Bronchial epithelial cell (primary cell): ENCODE results near the gene PPIL4. TPM values are rescaled to one million over a fixed set of nuclear protein-coding genes. Genes with fewer than 3 reads are reported as not detected.
"Not testable (repeated sequence)": the region's sequence is repeated elsewhere in the genome, so short reads cannot be mapped to it uniquely, and the experiment has no call there.

Source experiments
- DNase-seq: peaks from one replicate; pipeline ENCODE4 v3.0.0-alpha.2; 2010; ENCODE audit warnings: low read depth
- FAIRE-seq: peaks from 2 replicates; lab custom pipeline; 2011; peaks lifted over from hg19 to GRCh38; lab: Jason Lieb, UNC
- H3K27me3 ChIP-seq: 2 replicates; pipeline ENCODE4 v1.5.1; 2011; ENCODE audit warnings: low read length; ENCODE audit not compliant: control insufficient read depth, insufficient read depth
- H3K36me3 ChIP-seq: 2 replicates; pipeline ENCODE4 v1.5.1; 2011; ENCODE audit warnings: low read length; ENCODE audit not compliant: control insufficient read depth, insufficient read depth
- H3K4me3 ChIP-seq: 2 replicates; pipeline ENCODE4 v1.5.1; 2011; ENCODE audit warnings: mild to moderate bottlenecking, low read depth, low read length, control low read depth
- total RNA-seq: library from RNA; depleted of rRNA; stranded (reverse); fragments of >200 nt; gene quantifications from 2 replicates; pipeline ENCODE4 v1.2.1, GENCODE V29; 2014
- TF ChIP-seq, protein P1 (sequence below): IDR thresholded peaks from 2 replicates; pipeline ENCODE4 v1.5.1; 2011; ENCODE audit warnings: mild to moderate bottlenecking, moderate library complexity, low read length, control low read depth, inconsistent platforms; ENCODE audit not compliant: insufficient read depth, severe bottlenecking

The PPIL4 gene
- total RNA-seq, 1 donor from 2014 or later, result 19.7 TPM

DNA sequence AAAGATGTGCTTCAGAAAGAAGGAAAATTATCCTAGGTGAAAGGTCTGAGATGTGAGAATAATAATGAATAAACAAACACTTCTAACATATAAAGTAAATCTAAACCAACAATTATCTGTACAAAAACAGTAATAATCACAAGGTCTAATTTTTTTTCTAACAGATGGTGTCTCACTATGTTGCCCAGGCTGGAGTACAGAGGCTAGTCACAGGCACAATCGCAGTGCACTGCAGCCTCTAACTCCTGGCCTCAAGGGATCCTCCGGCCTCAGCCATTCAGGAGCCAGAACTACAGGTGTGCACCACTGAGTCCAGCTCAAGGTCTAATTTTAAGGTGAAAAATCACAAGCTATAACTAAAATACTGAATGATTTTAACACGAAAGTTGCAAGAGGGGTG is 44.1 kb downstream of the PPIL4 start:
- Histone ChIP-seq H3K4me3 (no peak overlapping the region), H3K27me3 (no peaks in the 10 kb centered on the region)
- FAIRE-seq, result no peak

DNA sequence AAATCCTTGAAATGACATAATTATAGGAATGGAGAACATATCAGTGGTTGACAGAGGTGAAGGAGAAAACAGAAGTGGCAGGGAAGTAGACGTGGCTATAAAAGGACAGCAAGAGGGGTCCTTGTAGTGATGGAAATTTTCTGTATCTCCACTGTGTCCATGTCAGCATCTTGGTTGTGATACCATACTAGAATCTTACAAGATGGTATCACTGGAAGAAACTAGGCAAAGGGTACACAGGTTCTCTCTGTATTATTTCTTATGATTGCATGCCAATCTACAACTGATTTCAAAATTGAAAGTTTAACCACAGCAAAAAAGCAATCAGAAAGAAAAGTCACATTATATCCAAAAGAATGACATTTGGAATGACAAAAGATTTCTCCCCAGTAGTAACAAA is 44.6 kb downstream of the PPIL4 start:
- Histone ChIP-seq H3K4me3 (no peak overlapping the region), H3K27me3 (no peaks in the 10 kb centered on the region), H3K36me3 (no peaks in the 10 kb centered on the region)
- DNase-seq (no peak), FAIRE-seq (no peak)
- TF ChIP-seq, protein P1, sequence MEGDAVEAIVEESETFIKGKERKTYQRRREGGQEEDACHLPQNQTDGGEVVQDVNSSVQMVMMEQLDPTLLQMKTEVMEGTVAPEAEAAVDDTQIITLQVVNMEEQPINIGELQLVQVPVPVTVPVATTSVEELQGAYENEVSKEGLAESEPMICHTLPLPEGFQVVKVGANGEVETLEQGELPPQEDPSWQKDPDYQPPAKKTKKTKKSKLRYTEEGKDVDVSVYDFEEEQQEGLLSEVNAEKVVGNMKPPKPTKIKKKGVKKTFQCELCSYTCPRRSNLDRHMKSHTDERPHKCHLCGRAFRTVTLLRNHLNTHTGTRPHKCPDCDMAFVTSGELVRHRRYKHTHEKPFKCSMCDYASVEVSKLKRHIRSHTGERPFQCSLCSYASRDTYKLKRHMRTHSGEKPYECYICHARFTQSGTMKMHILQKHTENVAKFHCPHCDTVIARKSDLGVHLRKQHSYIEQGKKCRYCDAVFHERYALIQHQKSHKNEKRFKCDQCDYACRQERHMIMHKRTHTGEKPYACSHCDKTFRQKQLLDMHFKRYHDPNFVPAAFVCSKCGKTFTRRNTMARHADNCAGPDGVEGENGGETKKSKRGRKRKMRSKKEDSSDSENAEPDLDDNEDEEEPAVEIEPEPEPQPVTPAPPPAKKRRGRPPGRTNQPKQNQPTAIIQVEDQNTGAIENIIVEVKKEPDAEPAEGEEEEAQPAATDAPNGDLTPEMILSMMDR, result no peak

More for the DNA sequence above, 44.1 kb downstream of the PPIL4 start:
- DNase-seq, result no peak
- no peaks in the 10 kb centered on the region for H3K36me3 ChIP-seq
- TF ChIP-seq, protein P1, result no peak

DNA sequence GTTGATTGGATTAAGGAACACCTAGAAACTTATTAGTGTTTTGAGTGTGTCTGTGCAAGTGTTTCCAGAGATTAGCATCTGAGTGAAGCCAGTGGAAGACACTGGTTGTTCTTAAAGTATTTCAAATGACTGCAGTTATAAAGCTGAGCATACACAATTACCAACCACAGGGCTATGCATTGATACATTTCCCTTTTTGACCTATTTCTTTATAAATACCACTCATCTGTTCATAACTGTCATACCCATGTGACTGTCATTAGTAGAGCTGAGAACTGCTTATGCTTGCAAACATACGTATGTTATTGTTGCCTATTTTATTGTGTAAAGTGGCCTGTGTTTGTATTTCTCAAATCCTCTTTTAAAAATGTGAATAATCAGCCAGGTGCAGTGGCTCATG is 45.7 kb downstream of the PPIL4 start:
- TF ChIP-seq, protein P1, result no peak
- no peak for DNase-seq
- Histone ChIP-seq H3K27me3 (no peaks in the 10 kb centered on the region), H3K4me3 (no peak overlapping the region), H3K36me3 (no peaks in the 10 kb centered on the region)
- no peak for FAIRE-seq

DNA sequence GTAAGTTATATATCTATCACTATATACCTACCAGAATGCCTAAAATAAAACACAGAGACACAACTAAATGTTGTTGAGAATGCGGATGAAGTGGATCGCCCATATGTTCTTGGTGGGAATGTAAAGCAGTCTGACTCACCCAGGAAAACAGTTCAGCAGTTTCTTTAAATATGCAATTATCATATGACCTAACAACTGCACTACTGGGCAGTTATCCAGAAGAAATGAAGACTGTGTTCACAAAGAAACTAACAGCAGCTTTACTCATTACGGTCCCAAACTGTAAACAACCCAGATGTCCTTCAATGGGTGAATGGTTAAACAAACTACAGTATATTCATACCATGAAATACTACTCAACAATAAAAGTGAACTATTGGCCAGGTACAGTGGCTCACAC is 46.8 kb downstream of the PPIL4 start:
- no peak for FAIRE-seq

DNA sequence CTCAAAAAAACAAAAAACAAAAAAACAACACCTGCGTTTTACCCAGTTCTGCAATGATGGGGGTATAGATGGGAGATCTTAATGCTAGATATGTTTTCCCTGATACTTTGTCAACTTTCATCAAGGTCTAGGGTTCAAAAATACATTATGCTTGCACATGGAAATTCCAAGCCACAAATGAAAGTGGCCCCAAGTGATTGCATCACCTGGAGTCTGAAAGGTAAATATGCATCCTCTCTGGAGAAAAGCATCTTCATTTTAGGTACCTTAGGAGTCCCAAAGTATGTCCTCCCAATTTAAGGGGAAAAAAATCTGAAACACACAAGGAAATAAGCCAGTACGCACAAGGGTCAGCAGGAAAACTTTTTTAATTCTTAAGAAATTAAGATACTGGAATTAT is 48.5 kb downstream of the PPIL4 start:
- TF ChIP-seq, protein P1, result no peak
- Histone ChIP-seq H3K36me3 (no peaks in the 10 kb centered on the region), H3K27me3 (no peaks in the 10 kb centered on the region), H3K4me3 (no peak overlapping the region)
- no peak for DNase-seq
- FAIRE-seq, result no peak

More for the DNA sequence above, 46.8 kb downstream of the PPIL4 start:
- DNase-seq, result peak; percentile 90
- TF ChIP-seq, protein P1, result no peak
- Histone ChIP-seq H3K4me3 (no peak overlapping the region), H3K36me3 (no peaks in the 10 kb centered on the region), H3K27me3 (no peaks in the 10 kb centered on the region)

DNA sequence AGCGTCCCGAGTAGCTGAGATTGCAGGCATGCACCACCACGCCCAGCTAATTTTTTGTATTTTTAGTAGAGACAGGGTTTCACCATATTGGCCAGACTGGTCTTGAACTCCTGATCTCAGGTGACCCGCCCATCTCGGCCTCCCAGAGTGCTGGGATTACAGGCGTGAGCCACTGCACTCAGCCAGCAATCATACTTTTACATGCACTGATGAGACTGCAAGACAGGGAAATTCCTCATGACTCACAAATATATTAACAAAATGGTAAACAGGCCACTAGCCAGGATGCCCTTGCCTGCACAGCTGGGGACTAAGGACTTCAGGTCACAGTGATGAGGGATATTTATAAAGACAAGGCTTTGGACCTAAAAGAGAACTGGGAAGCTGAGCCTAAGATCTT is 49.2 kb downstream of the PPIL4 start:
- H3K4me3 ChIP-seq, FAIRE-seq, H3K27me3 ChIP-seq, H3K36me3 ChIP-seq: not testable (repeated sequence)
- DNase-seq, result peak; percentile 45

DNA sequence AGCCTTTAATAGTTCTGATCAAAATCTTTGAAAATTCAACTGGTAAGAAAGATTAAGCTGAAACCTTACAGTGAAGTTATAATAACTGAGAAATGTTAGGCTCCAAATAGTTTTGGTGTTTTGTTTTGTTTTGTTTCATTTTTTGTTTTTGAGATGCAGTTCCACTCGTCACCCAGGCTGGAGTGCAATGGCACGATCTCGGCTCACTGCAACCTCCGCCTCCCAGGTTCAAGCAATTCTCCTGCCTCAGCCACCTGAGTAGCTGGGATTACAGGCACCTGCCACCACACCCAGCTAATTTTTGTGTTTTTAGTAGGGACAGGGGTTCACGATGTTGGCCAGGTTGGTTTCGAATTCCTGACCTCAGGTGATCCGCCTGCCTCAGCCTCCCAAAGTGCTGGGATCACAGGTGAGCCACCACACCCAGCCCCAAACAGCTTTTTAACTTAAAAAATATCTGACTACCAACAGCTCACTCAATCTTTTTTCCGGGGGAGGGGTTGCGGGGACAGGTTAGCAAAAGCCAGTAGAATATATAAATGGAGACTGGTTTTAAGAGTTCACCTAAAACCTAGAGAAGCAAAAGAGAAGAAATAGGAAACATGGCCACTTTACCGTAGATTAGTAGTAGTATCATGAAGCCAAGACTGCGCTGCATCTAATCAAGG is 50.4 kb downstream of the PPIL4 start:
- not testable (repeated sequence) for H3K4me3 ChIP-seq, H3K36me3 ChIP-seq, FAIRE-seq, DNase-seq, H3K27me3 ChIP-seq

DNA sequence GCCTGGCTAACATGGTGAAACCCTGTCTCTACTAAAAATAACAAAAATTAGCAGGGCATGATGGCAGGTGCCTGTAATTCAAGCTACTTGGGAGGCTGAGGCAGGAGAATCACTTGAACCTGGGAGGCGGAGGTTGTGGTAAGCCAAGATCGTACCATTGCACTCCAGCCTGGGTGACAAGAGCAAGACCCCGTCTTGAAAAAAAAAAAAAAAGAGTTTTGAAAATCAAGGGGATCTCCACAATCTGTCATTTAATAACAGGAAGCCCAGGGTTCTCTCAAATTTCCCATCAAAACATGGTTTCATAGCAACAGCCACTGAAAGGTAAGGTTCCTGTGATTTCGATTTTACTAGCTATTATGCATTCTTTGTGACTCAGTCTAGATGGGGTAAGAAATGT is 51.0 kb downstream of the PPIL4 start:
- FAIRE-seq, H3K4me3 ChIP-seq, H3K27me3 ChIP-seq, DNase-seq, H3K36me3 ChIP-seq: not testable (repeated sequence)
